GM19240 (cell line): ENCODE results near the gene URM1.

Source experiments
- DNase-seq: peaks from one replicate; pipeline ENCODE4 v3.0.0; 2011; ENCODE audit warnings: low spot score; ENCODE audit not compliant: insufficient read length

URM1 gene

GRCh38 chr9:128349125-128349524 lies 22.0 kb upstream of the URM1 start:
- DNase-seq, result no peak

DNA sequence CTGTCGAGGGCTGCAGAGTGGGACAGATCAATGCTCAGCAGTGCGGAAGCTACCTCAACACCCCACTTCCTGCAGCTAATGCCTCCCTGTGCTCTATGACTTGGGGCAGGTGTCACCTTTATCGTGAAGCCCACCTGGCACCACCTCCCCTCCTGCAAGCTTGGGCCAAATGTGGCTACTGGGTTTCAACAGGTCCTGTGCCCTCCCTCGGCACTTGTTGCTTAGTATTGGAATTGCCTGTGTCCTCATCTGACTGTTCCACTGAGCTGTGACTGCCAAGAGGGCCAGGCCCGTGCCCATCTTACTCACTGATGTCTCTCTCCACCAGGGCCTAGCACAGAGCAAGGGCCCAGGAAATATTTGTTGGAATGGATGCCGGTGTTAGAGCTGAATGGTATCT lies 21.4 kb upstream of the URM1 start:
- no peak for DNase-seq

GRCh38 chr9:128355451-128355850 lies 15.7 kb upstream of the URM1 start:
- DNase-seq, result no peak

GRCh38 chr9:128358090-128358489 lies 13.1 kb upstream of the URM1 start:
- DNase-seq, result no peak

- no peak for DNase-seq
Measured at GRCh38 chr9:128358861-128359260, 12.3 kb upstream of the URM1 start.

GRCh38 chr9:128360826-128361225 lies 10.3 kb upstream of the URM1 start:
- no peak for DNase-seq

DNA sequence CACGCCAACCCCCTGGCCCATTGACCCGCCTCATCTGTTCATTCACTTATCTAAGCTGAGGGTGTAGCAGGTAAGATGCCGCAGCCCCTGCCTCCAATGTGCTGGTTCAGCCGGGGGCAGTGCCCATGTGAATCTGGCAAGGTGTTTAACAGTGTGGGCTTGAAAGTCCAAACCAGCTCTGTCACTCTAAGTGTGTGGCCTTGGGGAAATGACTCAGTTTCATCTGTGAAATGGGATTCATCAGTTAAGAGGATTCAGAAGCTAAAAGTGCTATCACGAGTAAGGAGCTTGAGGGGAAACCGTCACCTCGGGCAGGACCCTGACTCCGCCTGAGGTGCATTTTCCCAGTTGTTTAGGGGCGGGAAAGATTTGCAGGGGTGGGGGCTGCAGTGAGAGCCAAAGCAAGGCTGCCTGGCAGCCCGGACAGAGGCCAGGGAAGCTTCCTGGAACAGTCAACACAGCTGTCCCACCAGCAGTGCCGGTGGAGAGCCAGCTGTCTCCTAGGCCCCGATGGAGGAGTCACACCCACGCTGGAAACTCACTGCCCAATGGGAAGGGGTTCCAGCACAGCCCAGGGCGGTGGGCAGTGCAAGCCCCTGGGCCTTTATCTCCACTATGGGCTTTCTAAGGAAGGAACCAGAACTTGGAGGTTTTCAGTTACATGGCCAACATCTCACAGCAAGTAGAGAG lies 9.7 kb upstream of the URM1 start:
- no peak for DNase-seq

- peak; percentile 79 for DNase-seq
Measured at GRCh38 chr9:128361986-128362646, 9.1 kb upstream of the URM1 start.

- DNase-seq, result no peak
Measured at GRCh38 chr9:128362774-128363173, 8.4 kb upstream of the URM1 start.

- no peak for DNase-seq
Measured at GRCh38 chr9:128365525-128365924, 5.6 kb upstream of the URM1 start.

- no peak for DNase-seq
Measured at GRCh38 chr9:128369024-128369706, 2.0 kb upstream of the URM1 start.

DNA sequence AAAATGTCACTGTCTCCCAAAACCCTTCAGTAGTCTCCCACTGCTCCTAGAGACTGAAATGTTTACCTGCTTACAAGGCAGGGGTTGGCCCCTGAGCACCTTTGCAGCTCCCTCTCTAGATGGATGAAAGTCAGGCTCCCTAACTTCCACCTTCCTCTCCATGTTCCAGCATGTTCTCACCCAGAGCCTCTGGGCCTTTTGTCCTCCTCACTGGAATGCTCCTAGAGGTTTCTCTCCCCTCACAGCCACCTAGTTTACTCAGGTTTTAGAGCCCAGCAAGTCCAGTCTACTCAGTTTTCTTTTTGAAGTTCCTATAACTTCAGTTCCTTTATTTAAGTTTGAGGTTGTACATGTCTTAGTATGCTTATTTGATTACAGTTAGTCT lies 815 bp upstream of the URM1 start:
- no peak for DNase-seq

- no peak for DNase-seq
Measured at GRCh38 chr9:128371630-128372117, 500 bp downstream of the URM1 start.

DNA sequence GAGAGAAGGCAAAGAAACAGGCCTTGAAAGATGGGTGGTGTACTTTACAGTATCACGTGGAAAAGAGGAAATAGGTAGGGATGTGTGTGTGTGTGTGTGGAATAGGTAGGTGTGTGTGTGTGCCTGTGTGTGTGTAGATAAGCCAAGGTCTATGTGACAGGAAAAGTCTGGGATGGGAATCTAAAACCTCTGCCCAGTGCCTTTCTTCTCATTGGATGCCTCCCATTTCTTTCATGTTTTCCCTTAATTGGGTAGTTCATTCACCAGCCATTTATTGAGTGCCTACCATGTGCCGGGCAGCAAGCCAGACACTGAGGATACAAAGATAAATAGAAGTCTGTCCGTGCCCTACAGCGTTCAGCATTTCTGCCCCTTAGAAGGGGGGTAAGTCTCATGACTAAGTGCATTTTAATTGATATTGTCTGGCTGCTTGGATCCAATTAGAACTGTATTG lies 1.0 kb downstream of the URM1 start:
- DNase-seq, result no peak

DNA sequence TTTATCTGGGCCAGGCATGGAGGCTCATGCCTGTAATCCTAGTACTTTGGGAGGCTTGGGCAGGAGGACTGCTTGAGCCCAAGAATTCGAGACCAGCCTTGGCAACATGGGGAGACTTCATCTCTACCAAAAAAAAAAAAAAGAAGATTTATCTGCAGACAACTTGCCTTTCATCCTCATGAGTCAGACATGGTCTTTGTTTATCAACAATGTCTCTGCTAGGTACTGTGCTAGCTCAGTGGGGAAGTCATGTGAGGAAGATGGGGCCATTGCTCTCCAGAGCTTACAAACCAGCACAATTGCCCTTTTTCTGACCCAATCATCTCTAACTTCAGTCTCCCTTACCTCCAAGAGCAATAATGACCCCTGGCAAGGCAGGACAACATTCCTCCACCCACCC lies 1.6 kb downstream of the URM1 start:
- DNase-seq, result no peak

DNA sequence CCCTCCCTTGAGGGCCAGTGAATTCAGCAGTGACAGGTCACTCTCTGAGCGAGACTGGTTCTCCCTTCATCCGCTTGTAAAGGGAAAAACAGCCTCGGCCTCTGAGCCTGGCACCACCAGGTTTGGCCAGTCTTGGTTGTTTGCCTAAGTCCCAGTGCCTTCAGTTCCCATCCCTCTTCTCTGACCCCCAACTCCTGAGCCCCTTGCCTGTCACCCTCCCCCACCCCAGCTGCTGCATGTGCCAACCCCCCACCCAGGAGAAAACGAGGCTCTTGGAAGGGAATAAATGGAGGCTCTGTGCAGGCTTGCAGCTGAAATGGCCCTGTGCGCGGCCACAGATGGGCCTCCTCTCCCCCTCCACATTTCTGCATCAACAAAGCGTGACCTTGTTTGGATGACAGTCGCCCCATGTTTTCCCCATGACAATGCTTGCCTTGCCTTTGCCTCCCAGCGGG lies 3.1 kb downstream of the URM1 start:
- DNase-seq, result no peak

DNA sequence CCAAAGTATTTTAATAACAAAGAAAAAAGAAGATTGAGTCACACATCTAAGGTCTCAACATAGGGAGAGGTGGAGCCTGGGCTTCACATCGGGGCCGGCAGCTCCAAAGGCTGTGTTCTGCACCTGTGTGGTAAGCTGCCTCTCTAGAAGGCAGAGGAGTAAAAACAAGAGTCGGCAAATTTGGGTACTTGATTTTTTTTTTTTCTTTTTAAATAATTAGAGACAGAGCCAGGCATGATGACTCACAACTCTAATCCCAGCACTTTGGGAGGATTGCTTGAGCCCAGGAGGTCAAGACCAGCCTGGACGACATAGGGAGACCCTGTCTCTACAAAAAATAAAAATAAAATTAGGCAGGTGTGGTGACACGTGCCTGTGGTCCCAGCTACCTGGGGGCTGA lies 4.7 kb downstream of the URM1 start:
- DNase-seq, result no peak

GRCh38 chr9:128382261-128382660 lies 11.1 kb downstream of the URM1 start:
- DNase-seq, result no peak

GRCh38 chr9:128383007-128383753 lies 12.0 kb downstream of the URM1 start:
- DNase-seq, result no peak

DNA sequence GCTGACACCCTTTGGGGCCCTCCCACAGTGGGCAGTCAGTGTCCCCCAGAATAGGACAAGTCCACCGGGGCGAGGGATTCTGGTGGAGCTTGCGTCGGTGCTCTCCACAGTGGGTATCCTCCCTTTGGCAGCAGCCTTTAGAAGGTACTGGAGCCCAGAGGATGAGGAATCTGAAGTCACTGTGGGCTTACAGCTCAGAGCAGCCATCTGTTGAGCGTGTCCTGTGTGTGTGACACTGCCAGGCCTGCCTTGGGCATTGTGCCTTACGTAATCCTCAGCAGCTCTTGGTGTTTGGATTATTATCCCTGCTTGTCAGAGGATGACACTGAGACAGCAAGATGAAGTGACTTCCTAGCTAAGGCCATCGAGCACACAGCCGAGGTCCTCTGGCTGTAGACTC lies 12.6 kb downstream of the URM1 start:
- DNase-seq, result no peak

DNA sequence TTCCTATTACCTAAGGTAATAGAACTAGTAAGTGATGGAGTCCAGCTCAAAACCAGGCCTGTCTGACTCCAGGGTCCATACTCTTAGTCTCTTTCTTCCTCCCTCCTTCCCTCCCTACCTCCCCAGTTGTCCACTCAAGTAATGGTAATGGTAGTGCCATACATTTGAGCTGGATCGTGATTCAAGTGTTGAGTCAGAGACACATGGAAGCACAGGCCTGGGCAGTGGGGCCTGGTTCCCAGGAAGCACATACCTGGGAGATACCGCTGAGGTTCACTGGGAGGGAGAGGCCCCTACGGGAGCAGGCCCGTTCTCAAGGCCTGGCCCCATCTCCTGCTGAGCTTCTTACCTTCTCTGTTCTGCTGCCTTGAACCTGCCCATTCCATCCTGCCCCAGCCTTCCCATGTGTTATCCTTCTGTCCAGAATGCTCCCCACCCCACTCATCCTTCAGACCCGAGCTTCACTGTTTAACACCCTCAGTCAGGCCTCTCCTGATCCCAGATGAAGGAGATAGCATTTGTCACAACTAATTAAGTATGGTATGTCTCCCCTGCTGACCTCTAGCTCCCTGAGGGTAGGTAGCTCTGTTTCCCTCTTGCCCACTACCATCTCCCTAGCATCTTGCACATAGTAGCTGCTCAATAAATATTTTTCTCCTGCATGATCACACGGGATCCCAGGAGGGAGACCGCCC lies 13.8 kb downstream of the URM1 start:
- DNase-seq, result no peak
